ENCODE results near the gene PECR.

Gene PECR

DNA sequence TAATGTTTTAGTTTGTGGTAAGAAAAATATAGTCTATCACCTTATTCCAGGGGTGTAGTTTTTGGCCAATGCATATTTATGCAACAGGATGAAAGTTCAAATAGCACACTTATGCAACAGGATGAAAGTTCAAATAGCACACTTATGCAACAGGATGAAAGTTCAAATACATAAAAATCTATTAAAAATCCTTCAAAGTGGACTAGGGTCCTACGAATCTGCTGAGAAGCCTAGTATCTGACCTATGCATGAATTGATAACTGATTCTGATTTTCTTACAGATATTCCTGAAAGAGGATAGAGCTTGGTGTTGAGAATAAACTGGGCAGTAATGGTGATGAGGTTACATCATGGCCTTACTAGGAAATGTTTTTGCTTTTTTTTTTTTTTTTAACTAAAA lies 2.8 kb downstream of the PECR start:
- TF ChIP-seq, protein P1, sequence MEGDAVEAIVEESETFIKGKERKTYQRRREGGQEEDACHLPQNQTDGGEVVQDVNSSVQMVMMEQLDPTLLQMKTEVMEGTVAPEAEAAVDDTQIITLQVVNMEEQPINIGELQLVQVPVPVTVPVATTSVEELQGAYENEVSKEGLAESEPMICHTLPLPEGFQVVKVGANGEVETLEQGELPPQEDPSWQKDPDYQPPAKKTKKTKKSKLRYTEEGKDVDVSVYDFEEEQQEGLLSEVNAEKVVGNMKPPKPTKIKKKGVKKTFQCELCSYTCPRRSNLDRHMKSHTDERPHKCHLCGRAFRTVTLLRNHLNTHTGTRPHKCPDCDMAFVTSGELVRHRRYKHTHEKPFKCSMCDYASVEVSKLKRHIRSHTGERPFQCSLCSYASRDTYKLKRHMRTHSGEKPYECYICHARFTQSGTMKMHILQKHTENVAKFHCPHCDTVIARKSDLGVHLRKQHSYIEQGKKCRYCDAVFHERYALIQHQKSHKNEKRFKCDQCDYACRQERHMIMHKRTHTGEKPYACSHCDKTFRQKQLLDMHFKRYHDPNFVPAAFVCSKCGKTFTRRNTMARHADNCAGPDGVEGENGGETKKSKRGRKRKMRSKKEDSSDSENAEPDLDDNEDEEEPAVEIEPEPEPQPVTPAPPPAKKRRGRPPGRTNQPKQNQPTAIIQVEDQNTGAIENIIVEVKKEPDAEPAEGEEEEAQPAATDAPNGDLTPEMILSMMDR (conservative IDR thresholded peaks at IDR 0.05): no peak
- TF ChIP-seq ZFX (IDR thresholded peaks at IDR 0.05): no peak
- no peak overlapping the region for H3K27ac ChIP-seq

DNA sequence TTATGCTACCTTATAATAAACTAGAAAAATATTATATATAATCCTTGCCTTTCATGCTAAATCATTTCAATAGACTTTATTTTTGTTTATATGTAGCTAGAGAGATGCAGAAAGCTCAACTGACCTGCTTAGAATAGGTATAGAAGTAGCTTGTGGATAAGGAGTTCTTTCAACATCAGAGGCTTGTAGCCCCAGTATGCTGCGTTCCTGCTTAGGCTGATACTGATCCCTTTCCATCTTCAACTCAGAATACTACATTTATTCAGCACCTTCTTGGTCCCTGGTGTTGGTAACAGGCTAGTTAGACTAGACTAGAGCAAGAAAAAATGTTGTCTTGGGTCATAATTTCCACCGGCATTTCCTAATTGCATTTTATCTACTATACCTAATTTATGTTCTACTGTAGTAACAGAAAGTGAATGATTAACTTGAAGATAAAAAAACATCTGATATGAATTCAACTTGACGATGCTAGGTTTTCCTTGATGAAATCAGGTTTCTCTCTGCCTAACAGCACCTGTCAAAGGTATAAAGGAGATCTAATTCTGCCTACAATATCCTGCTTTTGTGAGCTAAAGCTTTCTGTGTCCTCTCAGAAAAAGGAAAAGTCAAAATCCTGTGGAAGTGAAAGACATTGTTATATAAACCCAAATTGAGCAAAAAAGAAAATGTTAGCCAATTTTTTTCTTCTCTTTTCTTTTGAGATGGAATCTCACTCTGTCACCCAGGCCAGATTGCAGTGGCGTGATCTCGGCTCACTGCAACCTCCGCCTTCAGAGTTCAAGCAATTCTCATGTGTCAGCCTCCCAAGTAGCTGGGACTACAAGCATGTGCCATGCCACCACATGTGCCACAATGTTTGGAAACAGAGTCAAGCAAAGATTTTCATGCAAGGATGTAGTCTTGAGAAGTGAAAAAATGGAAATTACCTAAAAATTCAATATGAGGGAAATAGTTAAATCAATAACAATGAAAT lies 5.8 kb downstream of the PECR start:
- no peak overlapping the region for H3K27ac ChIP-seq

DNA sequence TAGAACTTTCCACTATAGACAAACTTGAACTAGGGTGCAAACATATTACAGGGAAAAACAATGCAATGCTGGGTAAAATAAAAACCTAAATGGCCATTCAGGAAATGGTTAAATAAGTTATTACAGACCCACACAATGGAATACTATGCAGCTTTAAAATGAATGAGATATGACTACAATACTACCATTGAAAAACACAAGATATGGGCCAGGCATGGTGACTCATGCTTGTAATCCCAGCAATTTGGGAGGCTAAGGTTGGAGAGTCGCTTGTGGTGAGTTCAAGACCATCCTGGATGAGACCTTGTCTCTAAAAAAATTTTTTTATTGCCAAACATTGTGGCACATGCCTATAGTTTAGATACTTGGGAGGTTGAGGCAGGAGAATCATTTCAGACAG lies 6.8 kb downstream of the PECR start:
- no peak for TF ChIP-seq ZFX (IDR thresholded peaks at IDR 0.05)
- TF ChIP-seq, protein P1 (conservative IDR thresholded peaks at IDR 0.05): no peak
- H3K27ac ChIP-seq: no peak overlapping the region

More for the DNA sequence above, 5.8 kb downstream of the PECR start:
- TF ChIP-seq, protein P1 (conservative IDR thresholded peaks at IDR 0.05): no peak
- no peak for TF ChIP-seq ZFX (IDR thresholded peaks at IDR 0.05)

DNA sequence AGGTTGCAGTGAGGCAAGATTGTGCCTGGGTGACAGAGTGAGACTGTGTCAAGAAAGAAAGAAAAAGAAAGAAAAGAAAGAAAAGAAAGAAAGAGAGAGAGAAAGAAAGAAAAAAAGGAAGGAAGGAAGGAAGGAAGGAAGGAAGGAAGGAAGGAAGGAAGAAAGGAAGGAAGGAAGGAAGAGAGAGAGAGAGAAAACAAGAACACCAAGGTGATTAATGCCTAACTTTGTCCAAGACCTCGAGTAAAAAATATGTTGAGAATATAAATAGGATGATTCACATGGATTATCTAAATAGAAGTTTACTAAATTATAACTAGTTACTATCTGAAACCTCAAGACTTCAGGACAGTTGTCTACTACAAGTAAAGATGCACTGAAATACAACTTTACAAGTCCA lies 7.2 kb downstream of the PECR start:
- no peak for TF ChIP-seq ZFX (IDR thresholded peaks at IDR 0.05)
- TF ChIP-seq, protein P1 (conservative IDR thresholded peaks at IDR 0.05): no peak
- no peak overlapping the region for H3K27ac ChIP-seq

DNA sequence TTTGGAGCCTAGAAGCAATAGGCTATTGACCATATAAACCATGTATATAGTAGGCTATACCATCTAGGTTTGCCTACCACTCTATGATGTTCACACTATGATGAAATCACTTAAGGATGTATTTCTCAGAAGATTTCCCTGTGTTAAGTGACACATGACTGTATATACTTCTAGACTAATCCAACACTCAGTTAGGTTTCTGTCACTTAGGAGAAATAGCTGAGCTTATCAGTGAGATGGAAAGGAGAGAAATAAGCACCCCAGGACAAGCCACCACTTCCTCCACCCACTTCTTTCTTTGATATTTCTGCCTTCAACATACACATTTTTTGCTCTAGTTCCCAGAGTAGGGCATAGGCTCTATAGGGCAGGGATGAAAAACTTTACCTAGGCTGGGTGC lies 7.8 kb downstream of the PECR start:
- no peak overlapping the region for H3K27ac ChIP-seq
- no peak for TF ChIP-seq ZFX (IDR thresholded peaks at IDR 0.05)
- TF ChIP-seq, protein P1 (conservative IDR thresholded peaks at IDR 0.05): no peak

DNA sequence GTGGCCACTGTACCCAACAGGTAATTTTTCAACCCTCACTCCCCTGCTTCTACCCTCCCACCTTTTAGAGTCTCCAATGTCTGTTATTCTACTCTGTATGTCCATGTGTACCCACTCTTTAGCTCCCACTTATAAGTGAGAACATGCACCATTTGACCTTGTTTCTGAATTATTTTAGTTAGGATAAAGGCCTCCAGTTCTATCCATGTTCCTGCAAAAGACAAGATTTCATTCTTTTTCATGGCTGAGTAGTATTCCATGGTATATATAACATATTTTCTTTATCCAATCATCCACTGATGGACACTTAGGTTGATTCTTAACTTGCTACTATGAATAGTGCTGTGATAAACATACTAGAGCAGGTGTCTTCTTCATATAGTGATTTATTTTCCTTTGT lies 9.1 kb downstream of the PECR start:
- H3K27ac ChIP-seq: no peak overlapping the region
- TF ChIP-seq ZFX (IDR thresholded peaks at IDR 0.05): no peak
- TF ChIP-seq, protein P1 (conservative IDR thresholded peaks at IDR 0.05): no peak

DNA sequence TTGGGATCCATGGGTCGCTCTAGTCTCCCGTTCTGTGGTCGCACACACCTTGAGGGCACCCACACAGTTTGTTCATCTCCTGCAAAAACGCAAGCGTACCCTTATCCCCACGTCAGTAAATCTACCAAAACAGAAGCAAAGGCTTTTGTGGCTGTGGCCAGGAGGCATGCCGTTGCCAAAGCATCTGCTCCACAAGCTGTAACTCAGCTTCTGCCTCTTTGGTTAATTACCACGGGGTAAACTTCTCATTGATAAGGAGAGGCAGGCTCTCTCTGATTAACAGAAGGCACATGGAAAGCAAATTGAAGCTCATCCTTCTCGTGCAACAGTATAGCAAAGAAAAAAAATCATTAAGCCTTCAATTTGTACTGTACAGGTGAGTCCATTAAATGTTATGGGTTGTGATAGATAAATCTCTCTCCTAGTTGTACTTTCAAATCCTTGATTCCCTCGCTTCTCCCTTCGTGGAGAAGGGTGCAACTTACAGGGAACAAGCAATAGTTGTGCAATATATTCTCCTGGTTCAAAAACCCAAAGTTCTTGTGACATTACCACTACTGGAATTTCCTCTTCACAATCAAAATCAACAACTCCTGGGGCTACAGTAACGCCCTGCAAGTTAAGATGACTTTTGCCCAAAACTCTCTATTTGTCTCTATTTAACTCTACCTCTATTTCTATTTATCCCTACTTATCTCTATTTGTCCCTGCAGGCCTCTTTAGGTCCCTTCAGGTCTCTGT lies 10.3 kb downstream of the PECR start:
- H3K27ac ChIP-seq: no peak overlapping the region
- TF ChIP-seq ZFX (IDR thresholded peaks at IDR 0.05): no peak
- TF ChIP-seq, protein P1 (conservative IDR thresholded peaks at IDR 0.05): no peak

Measured in C4-2B (cell line).